WERI-Rb-1 (cell line): ENCODE measurements around the gene ZNF385C.

Experiments used
- DNase-seq: peaks from one replicate; pipeline ENCODE4 v3.0.0-alpha.2; 2020
- H3K27ac ChIP-seq: fragments of 250-450 bp; sonication (Bioruptor Pico); 2 replicates; pipeline ENCODE4 v1.5.1; 2020; ENCODE audit warnings: mild to moderate bottlenecking, moderate library complexity
- H3K27me3 ChIP-seq: fragments of 250-450 bp; sonication (Bioruptor Pico); 2 replicates; pipeline ENCODE4 v1.5.1; 2021; ENCODE audit warnings: mild to moderate bottlenecking, low read depth, moderate library complexity; ENCODE audit not compliant: insufficient read depth, severe bottlenecking
- H3K36me3 ChIP-seq: fragments of 250-450 bp; sonication (Bioruptor Pico); 2 replicates; pipeline ENCODE4 v1.5.1; 2020; ENCODE audit warnings: mild to moderate bottlenecking, moderate library complexity
- H3K4me3 ChIP-seq: 2 replicates; pipeline ENCODE4 v1.5.1; 2011; ENCODE audit warnings: low read depth, mild to moderate bottlenecking, control low read depth, low read length
- H3K9me3 ChIP-seq: fragments of 250-450 bp; sonication (Bioruptor Pico); 2 replicates; pipeline ENCODE4 v1.5.1; 2021; ENCODE audit warnings: mild to moderate bottlenecking, moderate library complexity; ENCODE audit not compliant: severe bottlenecking
- CTCF ChIP-seq: IDR thresholded peaks from 2 replicates; pipeline ENCODE4 v1.5.1; 2011; ENCODE audit warnings: low read depth, mild to moderate bottlenecking, control low read depth, inconsistent platforms, low read length

ZNF385C gene

DNA sequence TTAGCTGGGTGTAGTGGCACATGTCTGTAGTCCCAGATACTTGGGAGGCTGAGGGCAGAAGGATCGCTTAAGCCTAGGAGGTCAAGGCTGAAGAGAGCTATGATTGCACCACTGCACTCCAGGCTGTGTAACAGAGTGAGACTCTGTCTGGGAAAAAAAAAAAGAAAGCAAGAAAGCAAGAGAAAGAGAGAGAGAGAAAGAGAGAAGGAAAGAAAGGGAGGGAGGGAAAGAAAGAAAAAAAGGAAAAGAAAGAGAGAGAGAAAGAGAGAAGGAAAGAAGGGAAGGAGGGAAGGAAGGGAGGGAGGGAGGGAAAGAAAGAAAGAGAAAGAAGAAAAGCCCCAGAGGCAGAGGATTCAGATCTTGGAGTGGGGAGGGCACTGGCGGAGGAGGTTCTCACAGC lies 7.7 kb upstream of the ZNF385C start:
- no peak for TF ChIP-seq CTCF
- DNase-seq: no peak
- no peak overlapping the region for H3K27ac ChIP-seq

DNA sequence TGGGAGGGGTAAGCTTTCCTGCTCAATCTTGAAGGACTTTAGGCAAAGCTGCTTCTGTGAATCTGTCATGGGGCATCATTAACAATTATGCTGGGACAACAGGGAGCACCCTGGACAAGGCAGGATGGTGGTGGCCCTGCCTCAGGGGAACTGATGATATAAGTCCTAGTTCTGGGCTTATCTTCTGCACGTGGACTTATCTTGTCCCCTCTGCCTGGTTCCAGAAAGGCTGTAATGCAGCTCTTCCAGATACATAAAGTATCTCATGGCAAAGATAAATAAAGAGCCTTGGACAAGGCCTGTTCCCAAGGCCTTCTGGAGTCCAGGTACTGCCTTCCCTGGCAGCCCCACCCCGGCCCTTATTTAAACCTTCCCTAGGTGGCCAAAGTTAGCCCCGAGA lies 6.0 kb upstream of the ZNF385C start:
- TF ChIP-seq CTCF: no peak
- no peaks in the 10 kb centered on the region for H3K9me3 ChIP-seq
- no peak overlapping the region for H3K4me3 ChIP-seq

More for the DNA sequence above, 7.7 kb upstream of the ZNF385C start:
- H3K36me3 ChIP-seq: no peaks in the 10 kb centered on the region
- no peak overlapping the region for H3K4me3 ChIP-seq
- H3K27me3 ChIP-seq: no peaks in the 10 kb centered on the region
- H3K9me3 ChIP-seq: no peaks in the 10 kb centered on the region

DNA sequence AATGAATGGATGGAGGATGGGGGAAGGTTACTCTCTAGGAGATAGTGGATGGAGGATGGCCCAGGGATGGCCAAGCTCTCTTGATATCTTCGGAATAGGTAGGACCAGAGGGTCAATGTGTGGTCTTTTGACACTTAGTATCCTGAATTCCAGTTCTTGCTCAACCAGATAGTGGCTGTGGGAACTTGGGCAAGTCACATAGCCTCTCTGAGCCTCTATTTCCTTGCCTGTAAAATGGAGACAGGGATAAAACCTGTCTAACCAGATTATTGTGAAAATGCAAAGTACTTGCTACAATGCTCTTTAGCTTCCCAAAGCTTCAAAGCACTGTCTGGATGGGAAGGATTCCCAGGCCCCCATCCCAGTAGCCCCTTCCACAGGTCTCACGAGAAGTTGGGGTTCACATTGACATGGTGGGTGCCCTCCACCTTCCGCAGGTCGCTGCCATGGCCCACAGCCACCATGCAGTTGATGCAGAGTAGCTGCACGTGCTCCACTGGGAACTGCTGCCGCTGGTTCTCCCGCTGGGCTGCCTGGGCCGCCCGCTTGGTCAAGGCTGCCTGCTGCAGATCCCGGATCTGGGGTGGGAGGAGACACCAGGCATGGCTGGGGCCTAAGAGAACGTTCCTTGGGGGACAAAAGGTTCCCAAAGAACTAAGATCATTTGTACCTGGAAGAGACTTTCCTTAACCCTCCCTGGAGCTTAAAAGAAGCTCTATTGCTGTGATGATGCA lies 5.1 kb upstream of the ZNF385C start:
- Histone ChIP-seq H3K4me3 (no peak overlapping the region), H3K27ac (no peak overlapping the region), H3K27me3 (no peaks in the 10 kb centered on the region), H3K9me3 (no peaks in the 10 kb centered on the region), H3K36me3 (no peaks in the 10 kb centered on the region)
- DNase-seq: no peak
- no peak for TF ChIP-seq CTCF

More for the DNA sequence above, 6.0 kb upstream of the ZNF385C start:
- no peak for DNase-seq
- no peaks in the 10 kb centered on the region for H3K27me3 ChIP-seq
- no peak overlapping the region for H3K27ac ChIP-seq
- H3K36me3 ChIP-seq: no peaks in the 10 kb centered on the region

- Histone ChIP-seq H3K4me3 (no peak overlapping the region), H3K27me3 (peaks cover 4% of the 10 kb centered on the region), H3K36me3 (no peaks in the 10 kb centered on the region), H3K9me3 (no peaks in the 10 kb centered on the region), H3K27ac (no peak overlapping the region)
- peak; percentile 94 for DNase-seq
- TF ChIP-seq CTCF: peak; percentile 99
These were observed 3.4 kb upstream of the ZNF385C start for GRCh38 chr17:42101513-42102292.

DNA sequence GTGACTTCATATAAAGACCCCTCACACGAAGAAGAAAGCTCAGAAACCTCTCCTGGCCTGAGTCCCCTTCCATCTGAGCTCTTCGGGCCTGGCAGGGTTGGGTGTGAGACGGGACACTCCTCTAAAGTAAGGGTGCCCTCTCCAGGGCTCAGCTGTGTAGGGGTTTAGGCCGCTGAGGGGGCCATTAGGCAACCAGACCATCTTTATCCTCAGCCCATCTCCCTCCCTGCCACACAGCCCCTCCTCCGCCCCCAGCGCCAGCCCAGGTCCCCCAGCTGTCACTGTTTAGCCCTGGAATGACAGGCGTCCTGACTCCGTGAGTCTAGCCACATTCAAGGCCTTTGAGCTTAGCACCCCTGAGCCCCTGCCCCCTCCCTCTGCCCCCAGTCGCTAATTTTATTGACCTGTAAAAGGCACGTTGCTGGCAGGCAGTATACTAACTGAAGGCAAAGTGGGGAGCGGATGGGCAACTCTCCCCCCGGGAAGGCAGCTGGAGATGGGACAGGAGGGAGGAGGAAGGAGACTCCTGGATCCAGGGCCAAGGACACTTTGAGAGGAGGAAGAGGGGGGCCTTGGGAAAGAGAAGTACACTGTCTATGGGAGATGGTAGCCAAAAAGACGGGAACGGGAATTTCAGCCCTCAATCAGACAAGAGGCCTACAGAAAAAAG lies 592 bp upstream of the ZNF385C start:
- H3K27me3 ChIP-seq: peaks cover 4% of the 10 kb centered on the region
- H3K27ac ChIP-seq: peak overlapping the region; percentile 46
- no peaks in the 10 kb centered on the region for H3K9me3 ChIP-seq
- TF ChIP-seq CTCF: no peak
- DNase-seq: peak; percentile 94
- peak overlapping the region; percentile 46 for H3K4me3 ChIP-seq
- no peaks in the 10 kb centered on the region for H3K36me3 ChIP-seq
